ENCODE data around the gene SPAG9. TPM values are rescaled to one million over a fixed set of nuclear protein-coding genes. Genes with fewer than 3 reads are reported as not detected.
A peak's percentile ranks its signal among the peaks of the same experiment; 100 is the strongest.

The SPAG9 gene
- total RNA-seq, 4 donors from 2014 or later, result 117 to 240 (median 154) TPM

GRCh38 chr17:50949989-50950877, 170.4 kb downstream of the SPAG9 start:
- 27 to 35% methylated on average over 18 to 24 of the region's 26 CpGs for WGBS, 2 donors
- H3K36me3 ChIP-seq, result no peaks in the 10 kb centered on the region

GRCh38 chr17:50949128-50949988, 171.3 kb downstream of the SPAG9 start:
- H3K27ac ChIP-seq, result peak overlapping the region; percentile 81 to 95 (median 87)
- TF ChIP-seq POLR2A (IDR thresholded peaks at IDR 0.05) (no peak), CTCF (IDR thresholded peaks at IDR 0.05) (no peak)
- H3K4me1 ChIP-seq, result peaks cover 30 to 52% of the 10 kb centered on the region in 2 donors
- H3K4me3 ChIP-seq (replicated peaks in 1 of 3), result no peak overlapping the region
- H3K9me3 ChIP-seq, result no peaks in the 10 kb centered on the region
- no peaks in the 10 kb centered on the region for H3K27me3 ChIP-seq
- no peak for DNase-seq
- H3K36me3 ChIP-seq, result no peaks in the 10 kb centered on the region
- intact Hi-C loops (cut with DNase I), result loop anchor here (5.0 kb wide), 1 partner anchor 87 kb away; no protein-coding TSS in a partner anchor
- WGBS, 2 donors, result 77 to 81% methylated on average over 17 to 20 of the region's 21 CpGs

More at GRCh38 chr17:50949989-50950877, 170.4 kb downstream of the SPAG9 start:
- intact Hi-C loops (cut with DNase I), result loop anchor here (5.0 to 10.0 kb wide), 3 partner anchors 88 to 165 kb away; no protein-coding TSS in a partner anchor
- no peaks in the 10 kb centered on the region for H3K27me3 ChIP-seq
- peak; percentile 68 to 72 for DNase-seq
- peak; percentile 54 to 88 (median 69) for TF ChIP-seq CTCF (IDR thresholded peaks at IDR 0.05)
- peak in 1 of 2 donors; percentile 36 for TF ChIP-seq POLR2A (IDR thresholded peaks at IDR 0.05)
- no peaks in the 10 kb centered on the region for H3K9me3 ChIP-seq
- H3K4me3 ChIP-seq (replicated peaks in 1 of 3), result no peak overlapping the region
- peaks cover 31 to 53% of the 10 kb centered on the region in 2 donors for H3K4me1 ChIP-seq
- H3K27ac ChIP-seq, result peak overlapping the region; percentile 81 to 95 (median 87)

- intact Hi-C loops (cut with DNase I), result loop anchor here (5.0 kb wide), 1 partner anchor 86 kb away; no protein-coding TSS in a partner anchor
- DNase-seq, result no peak
- Histone ChIP-seq H3K27me3 (no peaks in the 10 kb centered on the region), H3K27ac (peak overlapping the region; percentile 81 to 95 (median 87)), H3K4me3 (replicated peaks in 1 of 3) (no peak overlapping the region), H3K4me1 (peaks cover 30 to 52% of the 10 kb centered on the region in 2 donors), H3K36me3 (no peaks in the 10 kb centered on the region), H3K9me3 (no peaks in the 10 kb centered on the region)
- TF ChIP-seq POLR2A (IDR thresholded peaks at IDR 0.05), result no peak
- no peak for TF ChIP-seq CTCF (IDR thresholded peaks at IDR 0.05)
- 91% methylated on average over 13 of the region's 13 CpGs for WGBS, 2 donors
Observed at GRCh38 chr17:50948711-50949110, 172.0 kb downstream of the SPAG9 start.

GRCh38 chr17:50947782-50948543, 172.7 kb downstream of the SPAG9 start:
- TF ChIP-seq POLR2A (IDR thresholded peaks at IDR 0.05) (peak in 1 of 2 donors; percentile 21), CTCF (IDR thresholded peaks at IDR 0.05) (no peak)
- Histone ChIP-seq H3K36me3 (no peaks in the 10 kb centered on the region), H3K27ac (peak overlapping the region; percentile 81 to 95 (median 87)), H3K4me3 (replicated peaks in 1 of 3) (no peak overlapping the region), H3K9me3 (no peaks in the 10 kb centered on the region), H3K27me3 (no peaks in the 10 kb centered on the region), H3K4me1 (peaks cover 34 to 51% of the 10 kb centered on the region in 2 donors)
- intact Hi-C loops (cut with DNase I), result loop anchor here (5.0 kb wide), 1 partner anchor 86 kb away; no protein-coding TSS in a partner anchor
- DNase-seq, result peak; percentile 95 to 97
- WGBS, 2 donors, result 49 to 60% methylated on average over 14 of the region's 15 CpGs
